ENCODE measurements around the gene MSMP. TPM values are rescaled to one million over a fixed set of nuclear protein-coding genes. Genes with fewer than 3 reads are reported as not detected.

The MSMP gene
- total and polyA plus RNA-seq, 10 of the 15 experiments (the other 5 are each of a cell fraction or from before 2014, with no cell fraction given), result 0.33 to 2.4 (median 0.86) TPM; not detected in 4

- 97% methylated on average over 6 of the region's 6 CpGs for WGBS (ENCODE audit: insufficient coverage, insufficient replicate concordance, low lambda C conversion rate, missing lambda C conversion rate)
- FAIRE-seq, result no peak
- DNase-seq (ENCODE audit: low read depth, low spot score), result no peak
- no peak for ATAC-seq
- Histone ChIP-seq H3K4me2 (ENCODE audit: control insufficient read depth, insufficient read depth) (no peak overlapping the region), H2AFZ (ENCODE audit: control insufficient read depth, low read depth, low read length) (no peak overlapping the region), H3K4me3 (no peak overlapping the region), H3K79me2 (ENCODE audit: control insufficient read depth, insufficient read depth, low read length) (no peaks in the 10 kb centered on the region), H3K4me1 (ENCODE audit: control insufficient read depth, insufficient read depth, low read length) (peaks cover 14% of the 10 kb centered on the region), H3K36me3 (ENCODE audit: control insufficient read depth in 2 of 2, insufficient read depth in 2 of 2, low read length in 1 of 2) (peaks cover 50 to 63% of the 10 kb centered on the region in 2 experiments), H3K27ac (ENCODE audit: control insufficient read depth, insufficient read depth) (no peak overlapping the region), H3K9ac (ENCODE audit: control insufficient read depth, insufficient read depth, low read length) (no peak overlapping the region), H3K27me3 (replicated peaks in 1 of 2; ENCODE audit: control insufficient read depth in 2 of 2, insufficient read depth in 2 of 2, low read length in 1 of 2) (no peaks in the 10 kb centered on the region), H3K9me3 (replicated peaks; ENCODE audit: control insufficient read depth, insufficient read depth, low read length) (no peaks in the 10 kb centered on the region), H4K20me1 (ENCODE audit: control insufficient read depth, insufficient read depth) (no peaks in the 10 kb centered on the region)
- TF ChIP-seq POLR2A (IDR thresholded peaks at IDR 0.05; ENCODE audit: low read depth, low read length), result peak; percentile 25; the same call in 1 of the 2 replicates
- no peak for TF ChIP-seq NR2C2 (IDR thresholded peaks at IDR 0.05; ENCODE audit: borderline replicate concordance, control insufficient read depth, insufficient read length, low read depth)
- SMC1A ChIA-PET (ENCODE audit: uncharacterized antibody, unreplicated experiment), result interaction anchor here (1.0 to 2.3 kb wide), 3 partner anchors 14 to 53 kb away, joined by 4 to 9 read pairs (median 7); no protein-coding TSS in a partner anchor
- CTCF ChIA-PET, result interaction anchor here (1.1 to 5.1 kb wide), 3 partner anchors 16 to 18 kb away, joined by 3 to 30 read pairs (median 4); partner anchors contain the start of gene TLN1
- in situ Hi-C loops (cut with MboI) (no loop called here), intact Hi-C loops (cut with micrococcal nuclease; ENCODE audit: unreplicated experiment) (no loop called here)
- POLR2A ChIA-PET, result interaction anchor here (1.0 to 1.1 kb wide), 2 partner anchors 17 to 49 kb away, joined by 3 read pairs; partner anchors contain the start of gene ARHGEF39
- RAD21 ChIA-PET (ENCODE audit: unreplicated experiment), result no interaction called here
- no TSS peak for BruUV-seq (replicated peaks)
Measured at GRCh38 chr9:35714123-35714522, 40.0 kb downstream of the MSMP start.

GRCh38 chr9:35713578-35713977 lies 40.5 kb downstream of the MSMP start:
- ChIA-PET RAD21 (ENCODE audit: unreplicated experiment) (no interaction called here), SMC1A (ENCODE audit: uncharacterized antibody, unreplicated experiment) (interaction anchor here (1.0 to 2.7 kb wide), 4 partner anchors 14 to 53 kb away, joined by 4 to 10 read pairs (median 8); no protein-coding TSS in a partner anchor), POLR2A (interaction anchor here (1.0 kb wide), 1 partner anchor 48 kb away, joined by 3 read pairs; the partner anchor contains the start of gene ARHGEF39), CTCF (interaction anchor here (0.7 to 5.1 kb wide), 5 partner anchors 16 to 67 kb away, joined by 3 to 30 read pairs (median 4); partner anchors contain the start of gene TLN1)
- Histone ChIP-seq H2AFZ (ENCODE audit: control insufficient read depth, low read depth, low read length) (no peak overlapping the region), H3K9me3 (replicated peaks; ENCODE audit: control insufficient read depth, insufficient read depth, low read length) (no peaks in the 10 kb centered on the region), H3K9ac (ENCODE audit: control insufficient read depth, insufficient read depth, low read length) (no peak overlapping the region), H3K36me3 (ENCODE audit: control insufficient read depth in 2 of 2, insufficient read depth in 2 of 2, low read length in 1 of 2) (peaks cover 45 to 60% of the 10 kb centered on the region in 2 experiments), H3K27me3 (replicated peaks in 1 of 2; ENCODE audit: control insufficient read depth in 2 of 2, insufficient read depth in 2 of 2, low read length in 1 of 2) (no peaks in the 10 kb centered on the region), H3K4me3 (no peak overlapping the region), H3K79me2 (ENCODE audit: control insufficient read depth, insufficient read depth, low read length) (no peaks in the 10 kb centered on the region), H4K20me1 (ENCODE audit: control insufficient read depth, insufficient read depth) (no peaks in the 10 kb centered on the region), H3K4me2 (ENCODE audit: control insufficient read depth, insufficient read depth) (no peak overlapping the region), H3K27ac (ENCODE audit: control insufficient read depth, insufficient read depth) (no peak overlapping the region), H3K4me1 (ENCODE audit: control insufficient read depth, insufficient read depth, low read length) (peaks cover 14% of the 10 kb centered on the region)
- in situ Hi-C loops (cut with MboI) (no loop called here), intact Hi-C loops (cut with micrococcal nuclease; ENCODE audit: unreplicated experiment) (no loop called here)
- no TSS peak for BruUV-seq (replicated peaks)
- no peak for ATAC-seq
- FAIRE-seq, result no peak
- 91% methylated on average over 3 of the region's 3 CpGs for WGBS (ENCODE audit: insufficient coverage, insufficient replicate concordance, low lambda C conversion rate, missing lambda C conversion rate)
- no peak for DNase-seq (ENCODE audit: low read depth, low spot score)
- TF ChIP-seq ZBED1 (IDR thresholded peaks at IDR 0.05; ENCODE audit: borderline replicate concordance) (no peak), SP1 (IDR thresholded peaks at IDR 0.05; ENCODE audit: low read depth, low read length) (no peak), USF1 (IDR thresholded peaks at IDR 0.05; ENCODE audit: borderline replicate concordance, extremely low read length, insufficient read depth, low read depth, low read length) (no peak), IRF5 (IDR thresholded peaks at IDR 0.05; ENCODE audit: borderline replicate concordance) (no peak), ZNF687 (IDR thresholded peaks at IDR 0.05) (no peak), TCF7 (IDR thresholded peaks at IDR 0.05; ENCODE audit: borderline replicate concordance) (no peak), HDGF (IDR thresholded peaks at IDR 0.05) (no peak)
- TF ChIP-seq, protein P1, sequence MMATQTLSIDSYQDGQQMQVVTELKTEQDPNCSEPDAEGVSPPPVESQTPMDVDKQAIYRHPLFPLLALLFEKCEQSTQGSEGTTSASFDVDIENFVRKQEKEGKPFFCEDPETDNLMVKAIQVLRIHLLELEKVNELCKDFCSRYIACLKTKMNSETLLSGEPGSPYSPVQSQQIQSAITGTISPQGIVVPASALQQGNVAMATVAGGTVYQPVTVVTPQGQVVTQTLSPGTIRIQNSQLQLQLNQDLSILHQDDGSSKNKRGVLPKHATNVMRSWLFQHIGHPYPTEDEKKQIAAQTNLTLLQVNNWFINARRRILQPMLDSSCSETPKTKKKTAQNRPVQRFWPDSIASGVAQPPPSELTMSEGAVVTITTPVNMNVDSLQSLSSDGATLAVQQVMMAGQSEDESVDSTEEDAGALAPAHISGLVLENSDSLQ (IDR thresholded peaks at IDR 0.05), result no peak

Data from GM12878 (cell line).